HCEC 1CT (cell line): ENCODE measurements around the gene POLL.

ENCODE experiments used
- DNase-seq: peaks from one replicate; pipeline ENCODE4 v3.0.0-alpha.2; 2017

POLL gene

DNA sequence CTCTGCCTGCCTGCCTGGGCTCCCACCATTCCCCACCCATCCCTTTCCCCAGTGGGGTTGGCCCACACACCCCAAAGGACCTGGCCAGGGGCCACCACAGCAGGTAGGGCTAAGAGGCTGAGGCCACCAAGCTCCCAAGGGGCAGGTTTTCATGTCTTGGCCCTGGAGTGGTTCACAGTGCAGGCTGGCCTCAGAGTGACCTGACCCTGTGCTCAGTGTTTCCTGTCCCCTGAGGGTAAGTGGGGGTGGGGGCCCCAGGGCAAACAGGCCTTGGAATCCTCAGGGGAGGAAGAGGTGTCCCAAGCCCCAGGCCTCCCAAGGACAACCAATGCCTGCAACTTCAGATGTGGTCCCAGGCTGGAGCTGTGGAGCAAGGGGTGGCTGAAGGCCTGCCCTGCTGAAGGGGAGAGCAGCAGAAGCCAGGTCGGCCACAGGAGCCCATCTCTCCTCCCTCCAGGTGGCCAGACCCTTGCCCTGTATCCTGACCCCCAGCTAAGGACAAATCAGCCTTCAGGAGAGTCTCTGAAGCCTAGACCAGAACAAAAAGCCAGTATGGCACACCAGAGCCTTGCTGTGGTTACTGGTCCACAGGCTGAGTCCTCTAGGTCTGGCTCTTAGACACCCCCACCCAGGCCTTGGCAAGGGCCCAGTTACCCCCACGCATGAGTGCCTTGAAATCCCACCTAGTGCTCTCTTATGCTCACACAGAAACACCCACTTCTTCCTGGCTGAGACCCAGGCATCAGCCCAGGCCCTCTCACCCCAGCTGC lies 27.6 kb downstream of the POLL start:
- DNase-seq, result no peak

- DNase-seq, result no peak
These were observed 28.3 kb downstream of the POLL start for GRCh38 chr10:101559596-101560297.

- no peak for DNase-seq
These were observed 29.1 kb downstream of the POLL start for GRCh38 chr10:101558671-101559595.

DNA sequence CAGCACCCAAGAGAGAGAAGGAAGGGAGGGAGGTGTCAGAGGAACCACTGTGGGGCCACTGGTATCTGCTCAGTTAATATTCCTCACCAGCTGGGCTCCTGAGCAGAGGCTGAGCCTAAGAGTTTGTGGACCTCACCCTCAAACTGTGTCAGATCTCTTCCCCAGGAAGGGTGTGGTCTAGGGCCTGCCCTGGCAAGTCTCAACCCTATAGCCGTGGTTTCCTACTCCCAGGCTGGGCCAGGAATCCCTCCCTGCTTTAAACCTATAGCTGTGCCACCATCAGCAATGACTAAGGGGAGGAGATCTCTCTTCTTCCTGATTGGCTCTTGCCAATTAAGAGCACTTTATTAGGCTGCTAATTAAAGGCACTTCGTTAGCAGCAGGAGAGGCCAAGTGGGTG lies 29.9 kb downstream of the POLL start:
- no peak for DNase-seq

- no peak for DNase-seq
These were observed 30.5 kb downstream of the POLL start for GRCh38 chr10:101557541-101557940.

GRCh38 chr10:101552442-101552841 lies 35.6 kb downstream of the POLL start:
- no peak for DNase-seq

DNA sequence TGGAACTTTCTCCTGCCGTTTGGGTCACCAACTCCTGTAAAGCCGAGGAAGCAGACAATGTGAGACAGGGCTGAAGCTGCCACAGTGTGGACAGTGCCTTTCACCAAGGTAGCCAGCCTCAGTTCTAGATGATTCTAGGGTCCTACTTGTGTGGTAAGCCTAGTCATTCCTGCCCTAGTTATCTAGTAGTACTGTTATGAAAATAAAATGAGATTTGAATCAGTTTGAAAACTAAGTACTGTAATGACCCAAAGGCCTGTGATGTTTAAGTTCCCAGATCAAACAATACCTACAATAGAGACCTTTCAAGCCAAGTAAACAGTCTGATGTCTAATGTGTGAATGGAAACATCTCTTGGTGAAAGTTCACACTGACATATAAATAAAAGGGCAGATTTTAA lies 37.1 kb downstream of the POLL start:
- DNase-seq, result no peak

DNA sequence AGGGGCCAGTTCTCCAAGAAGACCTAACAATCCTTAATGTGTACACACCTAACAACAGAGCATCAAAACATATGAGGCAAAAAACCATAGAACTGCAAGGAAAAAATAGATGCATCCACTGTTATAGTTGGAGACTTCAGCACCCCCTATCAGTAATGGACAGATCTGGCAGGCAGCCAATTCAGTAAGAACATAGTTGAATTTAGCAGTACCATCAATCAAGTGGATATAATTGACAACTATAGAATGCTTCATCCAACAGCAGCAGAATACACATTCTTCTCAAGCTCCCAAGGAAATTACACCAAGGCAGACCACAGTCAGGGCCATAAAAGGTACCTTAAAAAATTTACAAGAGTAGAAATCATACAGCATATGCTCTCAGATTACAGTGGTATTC lies 42.2 kb downstream of the POLL start:
- DNase-seq, result no peak

- DNase-seq, result no peak
These were observed 49.6 kb downstream of the POLL start for GRCh38 chr10:101538446-101538845.

GRCh38 chr10:101536800-101537199 lies 51.3 kb downstream of the POLL start:
- peak; percentile 26 for DNase-seq

DNA sequence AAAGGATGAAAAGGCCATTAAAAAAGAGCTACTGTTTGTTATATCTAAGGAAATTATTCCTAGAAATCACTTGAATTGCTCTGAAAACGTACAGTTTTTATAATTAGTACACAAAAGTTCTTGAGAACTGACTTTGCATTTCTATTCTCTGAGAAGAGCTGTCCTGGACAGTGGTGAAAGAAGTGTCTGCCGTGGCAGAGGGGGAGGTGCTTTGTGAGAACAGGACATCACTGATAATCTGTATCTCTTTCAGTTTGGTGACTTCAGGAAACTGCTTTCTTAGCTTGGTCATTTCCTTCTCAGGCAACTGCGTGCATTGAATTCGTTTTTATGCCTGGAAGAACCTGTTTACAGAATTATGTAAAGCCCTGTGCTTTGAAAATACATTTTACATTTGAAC lies 52.1 kb downstream of the POLL start:
- DNase-seq, result no peak

GRCh38 chr10:101529725-101530553 lies 58.1 kb downstream of the POLL start:
- DNase-seq, result no peak

DNA sequence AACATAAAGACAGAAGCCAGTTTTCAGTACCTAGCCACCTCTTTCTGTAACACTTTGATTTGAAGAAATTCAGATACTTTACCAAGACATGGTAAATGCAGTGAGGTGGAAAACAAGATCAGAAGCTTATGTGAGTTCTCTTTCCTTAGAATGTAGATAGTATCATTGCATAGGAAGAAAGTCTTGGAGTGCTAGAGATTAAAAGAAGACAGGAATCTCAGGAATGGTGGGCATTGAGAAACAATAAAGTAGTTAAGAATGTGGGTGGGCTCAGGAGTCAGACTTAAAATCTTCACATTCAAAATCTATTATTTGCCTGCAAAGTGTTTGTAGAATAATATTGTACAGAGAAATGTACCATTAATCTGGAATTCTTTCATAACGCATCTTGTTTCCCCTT lies 58.9 kb downstream of the POLL start:
- DNase-seq, result no peak
